HepG2 (cell line): ENCODE data around the gene JCAD. TPM values are rescaled to one million over a fixed set of nuclear protein-coding genes. Genes with fewer than 3 reads are reported as not detected.

Source experiments
- DNMT1 ChIP-seq: sonication (generic); formaldehyde crosslinking; IDR thresholded peaks from 2 replicates; pipeline ENCODE4 v1.5.1; 2020; ENCODE audit warnings: mild to moderate bottlenecking, missing genetic modification reagents
- DRAP1 ChIP-seq: IDR thresholded peaks from 2 replicates; pipeline ENCODE4 v1.6.1; 2016; ENCODE audit warnings: missing genetic modification reagents, missing compliant biosample characterization
- ESRRA ChIP-seq: sonication (generic); formaldehyde crosslinking; IDR thresholded peaks from 2 replicates; pipeline ENCODE4 v1.5.1; 2020; ENCODE audit warnings: mild to moderate bottlenecking, low read depth, missing genetic modification reagents
- KDM5B ChIP-seq: sonication (generic); formaldehyde crosslinking; IDR thresholded peaks from 2 replicates; pipeline ENCODE4 v1.4.0; 2020; ENCODE audit warnings: missing genetic modification reagents, mild to moderate bottlenecking, borderline replicate concordance
- NPAS2 ChIP-seq: sonication (generic); formaldehyde crosslinking; IDR thresholded peaks from 2 replicates; pipeline ENCODE4 v1.8.0; 2022; ENCODE audit warnings: mild to moderate bottlenecking, missing genetic modification reagents, borderline replicate concordance
- POGK ChIP-seq: sonication (generic); formaldehyde crosslinking; conservative IDR thresholded peaks from 2 replicates; pipeline ENCODE4 v1.8.0; 2022; ENCODE audit warnings: mild to moderate bottlenecking, moderate library complexity, missing genetic modification reagents
- RAD21 ChIP-seq: fragments of 450-650 bp; formaldehyde crosslinking; IDR thresholded peaks from 2 replicates; pipeline ENCODE4 v1.5.0; 2020; ENCODE audit warnings: mild to moderate bottlenecking
- SALL1 ChIP-seq: sonication (generic); formaldehyde crosslinking; IDR thresholded peaks from 2 replicates; pipeline ENCODE4 v1.8.0; 2022; ENCODE audit warnings: mild to moderate bottlenecking, missing genetic modification reagents
- SAP130 ChIP-seq: IDR thresholded peaks from 2 replicates; pipeline ENCODE4 v1.6.1; 2016; ENCODE audit warnings: low read depth
- ZMYM3 ChIP-seq: sonication (generic); formaldehyde crosslinking; IDR thresholded peaks from 2 replicates; pipeline ENCODE4 v1.5.1; 2020; ENCODE audit warnings: mild to moderate bottlenecking, missing genetic modification reagents
- ZNF350 ChIP-seq: sonication (generic); formaldehyde crosslinking; IDR thresholded peaks from 2 replicates; pipeline ENCODE4 v1.4.0; 2020; ENCODE audit warnings: mild to moderate bottlenecking, low read depth, missing genetic modification reagents, borderline replicate concordance
- polyA plus RNA-seq, 8 experiments: library from polyadenylated mRNA; depleted of rRNA in 3 of 8; stranded (reverse) in 7 of 8; unstranded in 1 of 8; fragments of >200 nt; fragmentation: Illumina TruSeq in 4 of 8; extraction: Trizol in 4 of 8; gene quantifications; 2 replicates each; pipeline versions ENCODE4 v1.2.1 to v1.2.3, GENCODE V29; 2011 to 2016; ENCODE audit warnings: low read depth in 4 of 8, missing spikeins in 1 of 8, mixed read lengths in 1 of 8; ENCODE audit not compliant: insufficient read depth in 1 of 8
- total RNA-seq, 5 experiments: library from RNA; depleted of rRNA; stranded (reverse); fragments of >200 nt; fragmentation: Illumina TruSeq; extraction: Trizol; gene quantifications; 2 replicates each; pipeline ENCODE4 v1.2.3, GENCODE V29; 2016; ENCODE audit warnings: low read depth in 1 of 5
- TF ChIP-seq, protein P1 (sequence below): sonication (generic); formaldehyde crosslinking; IDR thresholded peaks from 2 replicates; pipeline ENCODE4 v1.4.0; 2020; ENCODE audit warnings: mild to moderate bottlenecking, missing genetic modification reagents
- TF ChIP-seq, protein P2 (sequence below): sonication (generic); formaldehyde crosslinking; IDR thresholded peaks from 2 replicates; pipeline ENCODE4 v1.9.0; 2021; ENCODE audit warnings: missing genetic modification reagents, borderline replicate concordance
- TF ChIP-seq, protein P3 (sequence below): sonication (generic); formaldehyde crosslinking; IDR thresholded peaks from 2 replicates; pipeline ENCODE4 v1.4.0; 2020; ENCODE audit warnings: missing genetic modification reagents, mild to moderate bottlenecking, borderline replicate concordance
- TF ChIP-seq, protein P4 (sequence below), 2 experiments: sonication (generic) in 1 of 2; formaldehyde crosslinking in 1 of 2; IDR thresholded peaks; 2 replicates each; pipeline versions ENCODE4 v1.4.0 to v1.6.1; 2018 to 2020; ENCODE audit warnings: missing genetic modification reagents in 2 of 2, borderline replicate concordance in 1 of 2, low read depth in 1 of 2, mild to moderate bottlenecking in 1 of 2, missing biosample characterization in 1 of 2

JCAD gene
- total and polyA plus RNA-seq, 2 of the 13 experiments (the other 11 are each of a cell fraction or from before 2014, with no cell fraction given): 0.04 to 0.08 TPM

- TF ChIP-seq RAD21 (CRISPR knock-in tag) (peak; percentile 33; the same call in 1 of the 2 replicates), DNMT1 (CRISPR knock-in tag) (no peak), DRAP1 (CRISPR knock-in tag) (no peak), ZMYM3 (CRISPR knock-in tag) (peak; percentile 58; the same call in 1 of the 2 replicates), KDM5B (CRISPR knock-in tag) (no peak), SALL1 (CRISPR knock-in tag) (peak; percentile 21; the same call in 1 of the 2 replicates), POGK (CRISPR knock-in tag) (no peak), SAP130 (CRISPR knock-in tag) (0 out of 2 replicates have a peak, but pooled peaks have one; percentile 20), NPAS2 (CRISPR knock-in tag) (no peak), ZNF350 (no peak), ESRRA (CRISPR knock-in tag) (no peak)
- TF ChIP-seq, protein P1, sequence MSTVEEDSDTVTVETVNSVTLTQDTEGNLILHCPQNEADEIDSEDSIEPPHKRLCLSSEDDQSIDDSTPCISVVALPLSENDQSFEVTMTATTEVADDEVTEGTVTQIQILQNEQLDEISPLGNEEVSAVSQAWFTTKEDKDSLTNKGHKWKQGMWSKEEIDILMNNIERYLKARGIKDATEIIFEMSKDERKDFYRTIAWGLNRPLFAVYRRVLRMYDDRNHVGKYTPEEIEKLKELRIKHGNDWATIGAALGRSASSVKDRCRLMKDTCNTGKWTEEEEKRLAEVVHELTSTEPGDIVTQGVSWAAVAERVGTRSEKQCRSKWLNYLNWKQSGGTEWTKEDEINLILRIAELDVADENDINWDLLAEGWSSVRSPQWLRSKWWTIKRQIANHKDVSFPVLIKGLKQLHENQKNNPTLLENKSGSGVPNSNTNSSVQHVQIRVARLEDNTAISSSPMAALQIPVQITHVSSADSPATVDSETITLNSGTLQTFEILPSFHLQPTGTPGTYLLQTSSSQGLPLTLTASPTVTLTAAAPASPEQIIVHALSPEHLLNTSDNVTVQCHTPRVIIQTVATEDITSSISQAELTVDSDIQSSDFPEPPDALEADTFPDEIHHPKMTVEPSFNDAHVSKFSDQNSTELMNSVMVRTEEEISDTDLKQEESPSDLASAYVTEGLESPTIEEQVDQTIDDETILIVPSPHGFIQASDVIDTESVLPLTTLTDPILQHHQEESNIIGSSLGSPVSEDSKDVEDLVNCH (CRISPR knock-in tag): no peak
- TF ChIP-seq, protein P2, sequence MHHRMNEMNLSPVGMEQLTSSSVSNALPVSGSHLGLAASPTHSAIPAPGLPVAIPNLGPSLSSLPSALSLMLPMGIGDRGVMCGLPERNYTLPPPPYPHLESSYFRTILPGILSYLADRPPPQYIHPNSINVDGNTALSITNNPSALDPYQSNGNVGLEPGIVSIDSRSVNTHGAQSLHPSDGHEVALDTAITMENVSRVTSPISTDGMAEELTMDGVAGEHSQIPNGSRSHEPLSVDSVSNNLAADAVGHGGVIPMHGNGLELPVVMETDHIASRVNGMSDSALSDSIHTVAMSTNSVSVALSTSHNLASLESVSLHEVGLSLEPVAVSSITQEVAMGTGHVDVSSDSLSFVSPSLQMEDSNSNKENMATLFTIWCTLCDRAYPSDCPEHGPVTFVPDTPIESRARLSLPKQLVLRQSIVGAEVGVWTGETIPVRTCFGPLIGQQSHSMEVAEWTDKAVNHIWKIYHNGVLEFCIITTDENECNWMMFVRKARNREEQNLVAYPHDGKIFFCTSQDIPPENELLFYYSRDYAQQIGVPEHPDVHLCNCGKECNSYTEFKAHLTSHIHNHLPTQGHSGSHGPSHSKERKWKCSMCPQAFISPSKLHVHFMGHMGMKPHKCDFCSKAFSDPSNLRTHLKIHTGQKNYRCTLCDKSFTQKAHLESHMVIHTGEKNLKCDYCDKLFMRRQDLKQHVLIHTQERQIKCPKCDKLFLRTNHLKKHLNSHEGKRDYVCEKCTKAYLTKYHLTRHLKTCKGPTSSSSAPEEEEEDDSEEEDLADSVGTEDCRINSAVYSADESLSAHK (CRISPR knock-in tag): no peak
- TF ChIP-seq, protein P3, sequence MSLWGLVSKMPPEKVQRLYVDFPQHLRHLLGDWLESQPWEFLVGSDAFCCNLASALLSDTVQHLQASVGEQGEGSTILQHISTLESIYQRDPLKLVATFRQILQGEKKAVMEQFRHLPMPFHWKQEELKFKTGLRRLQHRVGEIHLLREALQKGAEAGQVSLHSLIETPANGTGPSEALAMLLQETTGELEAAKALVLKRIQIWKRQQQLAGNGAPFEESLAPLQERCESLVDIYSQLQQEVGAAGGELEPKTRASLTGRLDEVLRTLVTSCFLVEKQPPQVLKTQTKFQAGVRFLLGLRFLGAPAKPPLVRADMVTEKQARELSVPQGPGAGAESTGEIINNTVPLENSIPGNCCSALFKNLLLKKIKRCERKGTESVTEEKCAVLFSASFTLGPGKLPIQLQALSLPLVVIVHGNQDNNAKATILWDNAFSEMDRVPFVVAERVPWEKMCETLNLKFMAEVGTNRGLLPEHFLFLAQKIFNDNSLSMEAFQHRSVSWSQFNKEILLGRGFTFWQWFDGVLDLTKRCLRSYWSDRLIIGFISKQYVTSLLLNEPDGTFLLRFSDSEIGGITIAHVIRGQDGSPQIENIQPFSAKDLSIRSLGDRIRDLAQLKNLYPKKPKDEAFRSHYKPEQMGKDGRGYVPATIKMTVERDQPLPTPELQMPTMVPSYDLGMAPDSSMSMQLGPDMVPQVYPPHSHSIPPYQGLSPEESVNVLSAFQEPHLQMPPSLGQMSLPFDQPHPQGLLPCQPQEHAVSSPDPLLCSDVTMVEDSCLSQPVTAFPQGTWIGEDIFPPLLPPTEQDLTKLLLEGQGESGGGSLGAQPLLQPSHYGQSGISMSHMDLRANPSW (CRISPR knock-in tag): no peak
- TF ChIP-seq, protein P4, sequence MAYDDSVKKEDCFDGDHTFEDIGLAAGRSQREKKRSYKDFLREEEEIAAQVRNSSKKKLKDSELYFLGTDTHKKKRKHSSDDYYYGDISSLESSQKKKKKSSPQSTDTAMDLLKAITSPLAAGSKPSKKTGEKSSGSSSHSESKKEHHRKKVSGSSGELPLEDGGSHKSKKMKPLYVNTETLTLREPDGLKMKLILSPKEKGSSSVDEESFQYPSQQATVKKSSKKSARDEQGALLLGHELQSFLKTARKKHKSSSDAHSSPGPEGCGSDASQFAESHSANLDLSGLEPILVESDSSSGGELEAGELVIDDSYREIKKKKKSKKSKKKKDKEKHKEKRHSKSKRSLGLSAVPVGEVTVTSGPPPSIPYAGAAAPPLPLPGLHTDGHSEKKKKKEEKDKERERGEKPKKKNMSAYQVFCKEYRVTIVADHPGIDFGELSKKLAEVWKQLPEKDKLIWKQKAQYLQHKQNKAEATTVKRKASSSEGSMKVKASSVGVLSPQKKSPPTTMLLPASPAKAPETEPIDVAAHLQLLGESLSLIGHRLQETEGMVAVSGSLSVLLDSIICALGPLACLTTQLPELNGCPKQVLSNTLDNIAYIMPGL (CRISPR knock-in tag; IDR thresholded peaks at IDR 0.05; ENCODE audit: borderline replicate concordance in 1 of 2, low read depth in 1 of 2): peak in 1 of 2 experiments; percentile 52; a peak in 1 of 4 replicates
Measured at GRCh38 chr10:30002426-30003266, 56.7 kb downstream of the JCAD start (continued).
